SK-N-MC (cell line): ENCODE data around the gene PTPRN2.

Experiments
- DNase-seq: peaks from one replicate; pipeline ENCODE4 v3.0.0-alpha.2; 2011; ENCODE audit warnings: low read depth, low spot score
- H3K27ac ChIP-seq: fragments of 200-600 bp; sonication (generic); 2 replicates; pipeline ENCODE4 v1.5.1; 2016; ENCODE audit warnings: mixed run types
- H3K36me3 ChIP-seq: fragments of 200-600 bp; sonication (generic); 2 replicates; pipeline ENCODE4 v1.6.1; 2017; ENCODE audit warnings: antibody characterized with exemption, low read length, mixed read lengths; ENCODE audit not compliant: insufficient read depth
- H3K4me3 ChIP-seq: fragments of 200-600 bp; sonication (generic); 2 replicates; pipeline ENCODE4 v1.5.1; 2016
- H3K9ac ChIP-seq: fragments of 200-600 bp; sonication (generic); 2 replicates; pipeline ENCODE4 v1.8.0; 2017; ENCODE audit warnings: mixed run types, mixed read lengths; ENCODE audit not compliant: insufficient read length
- H3K9me3 ChIP-seq: fragments of 200-600 bp; sonication (generic); 2 replicates; pipeline ENCODE4 v1.6.1; 2017; ENCODE audit warnings: low read depth, mild to moderate bottlenecking, antibody characterized with exemption, low read length, moderate library complexity, mixed read lengths
- EZH2 ChIP-seq: fragments of 200-600 bp; sonication (generic); IDR thresholded peaks from one replicate; pipeline ENCODE4 v1.6.1; 2017; ENCODE audit warnings: antibody characterized with exemption
- FOXP2 ChIP-seq: optimal IDR thresholded peaks from 2 replicates; pipeline ENCODE3; 2011; ENCODE audit warnings: mild to moderate bottlenecking, moderate library complexity; ENCODE audit not compliant: insufficient read depth; ENCODE audit errors: extremely low read length, control extremely low read depth
- POLR2AphosphoS5 ChIP-seq: IDR thresholded peaks from 2 replicates; pipeline ENCODE4 v1.6.1; 2012; ENCODE audit warnings: mild to moderate bottlenecking, low read depth, low read length, borderline replicate concordance

The PTPRN2 gene

GRCh38 chr7:157816086-157816485 is 771.5 kb downstream of the PTPRN2 start:
- Histone ChIP-seq H3K4me3 (no peak overlapping the region), H3K9me3 (no peaks in the 10 kb centered on the region), H3K27ac (no peak overlapping the region), H3K36me3 (no peaks in the 10 kb centered on the region), H3K9ac (no peak overlapping the region)
- TF ChIP-seq EZH2 (no peak), FOXP2 (no peak), POLR2AphosphoS5 (no peak)
- no peak for DNase-seq

- H3K9me3 ChIP-seq: no peaks in the 10 kb centered on the region
- TF ChIP-seq FOXP2 (no peak), EZH2 (no peak), POLR2AphosphoS5 (no peak)
Observed at GRCh38 chr7:157815706-157816022, 772.0 kb downstream of the PTPRN2 start.

GRCh38 chr7:157814931-157815705 is 772.5 kb downstream of the PTPRN2 start:
- DNase-seq: no peak
- H3K36me3 ChIP-seq: no peaks in the 10 kb centered on the region
- no peak overlapping the region for H3K9ac ChIP-seq
- H3K4me3 ChIP-seq: no peak overlapping the region
- no peak overlapping the region for H3K27ac ChIP-seq
- TF ChIP-seq POLR2AphosphoS5 (no peak), EZH2 (no peak), FOXP2 (no peak)
- no peaks in the 10 kb centered on the region for H3K9me3 ChIP-seq

More at GRCh38 chr7:157815706-157816022, 772.0 kb downstream of the PTPRN2 start:
- H3K9ac ChIP-seq: no peak overlapping the region
- no peak overlapping the region for H3K4me3 ChIP-seq
- H3K36me3 ChIP-seq: no peaks in the 10 kb centered on the region
- no peak overlapping the region for H3K27ac ChIP-seq
- no peak for DNase-seq

- H3K9ac ChIP-seq: no peak overlapping the region
- no peak for TF ChIP-seq EZH2
- no peak for TF ChIP-seq POLR2AphosphoS5
- no peak for TF ChIP-seq FOXP2
- no peaks in the 10 kb centered on the region for H3K36me3 ChIP-seq
- H3K4me3 ChIP-seq: no peak overlapping the region
- no peaks in the 10 kb centered on the region for H3K9me3 ChIP-seq
- no peak overlapping the region for H3K27ac ChIP-seq
- no peak for DNase-seq
Observed at GRCh38 chr7:157813741-157814661, 773.6 kb downstream of the PTPRN2 start.

- no peak for DNase-seq
- H3K9me3 ChIP-seq: no peaks in the 10 kb centered on the region
- TF ChIP-seq FOXP2 (no peak), EZH2 (no peak), POLR2AphosphoS5 (no peak)
- no peak overlapping the region for H3K27ac ChIP-seq
- no peaks in the 10 kb centered on the region for H3K36me3 ChIP-seq
- no peak overlapping the region for H3K9ac ChIP-seq
- H3K4me3 ChIP-seq: no peak overlapping the region
Observed at GRCh38 chr7:157813053-157813452, 774.6 kb downstream of the PTPRN2 start.

GRCh38 chr7:157811946-157812345 is 775.7 kb downstream of the PTPRN2 start:
- Histone ChIP-seq H3K9ac (no peak overlapping the region), H3K4me3 (no peak overlapping the region), H3K27ac (no peak overlapping the region), H3K9me3 (no peaks in the 10 kb centered on the region), H3K36me3 (no peaks in the 10 kb centered on the region)
- no peak for DNase-seq
- TF ChIP-seq EZH2: no peak
- TF ChIP-seq FOXP2: no peak
- no peak for TF ChIP-seq POLR2AphosphoS5

- no peak overlapping the region for H3K27ac ChIP-seq
- H3K36me3 ChIP-seq: no peaks in the 10 kb centered on the region
- TF ChIP-seq POLR2AphosphoS5 (no peak), FOXP2 (no peak), EZH2 (no peak)
- DNase-seq: no peak
- H3K9me3 ChIP-seq: no peaks in the 10 kb centered on the region
- no peak overlapping the region for H3K4me3 ChIP-seq
- H3K9ac ChIP-seq: no peak overlapping the region
Observed at GRCh38 chr7:157809863-157810851, 777.5 kb downstream of the PTPRN2 start.
